ENCODE data around the gene USP6. TPM values are rescaled to one million over a fixed set of nuclear protein-coding genes. Genes with fewer than 3 reads are reported as not detected.

Gene USP6
- total RNA-seq, 4 donors from 2014 or later = 0.04 to 0.98 (median 0.19) TPM; not detected in 1

DNA sequence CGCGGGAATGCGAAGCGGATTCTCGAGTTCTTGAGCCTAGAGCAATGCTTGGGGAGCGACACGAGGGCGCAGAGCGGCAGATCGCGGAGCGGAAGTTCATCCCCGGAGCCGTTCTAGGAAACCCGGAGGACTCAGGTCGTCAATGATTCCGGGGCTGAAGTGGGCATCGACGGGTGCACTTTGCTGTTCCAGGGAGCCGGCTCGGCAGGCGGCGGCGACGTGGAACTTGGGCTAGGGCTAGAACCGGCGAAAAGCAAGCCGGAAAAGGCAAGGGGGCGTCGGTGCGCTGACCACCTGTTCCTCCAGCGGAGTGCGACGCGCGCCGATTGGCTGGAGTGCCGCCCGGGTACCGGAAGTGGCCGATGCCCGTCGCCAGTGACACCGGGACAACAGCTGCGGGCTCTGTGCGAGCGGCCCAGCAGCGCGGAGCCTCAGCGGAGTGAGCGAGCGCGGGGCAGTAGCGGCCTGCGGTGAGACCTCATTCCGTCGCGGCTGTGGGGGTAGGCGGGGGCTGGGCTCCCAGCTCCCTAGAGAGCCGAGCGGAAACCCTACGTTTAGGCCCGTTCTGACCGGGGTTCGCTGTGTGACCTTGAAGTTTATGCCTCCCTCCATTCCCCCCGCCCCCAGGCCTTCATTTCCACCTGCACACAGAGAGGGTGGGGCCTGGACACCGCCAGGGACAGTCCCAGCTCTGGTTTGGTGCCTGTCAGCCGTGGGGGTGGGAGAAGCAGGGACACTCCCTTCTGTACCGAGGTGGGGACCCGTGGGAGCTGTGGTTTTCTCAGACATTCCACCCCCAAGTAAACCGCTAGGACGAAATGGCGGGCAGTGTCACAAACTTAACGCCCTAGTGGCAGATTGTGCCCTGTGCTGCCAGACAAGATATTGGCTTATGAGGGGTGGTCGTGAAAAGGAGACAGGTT, 37.5 kb upstream of the USP6 start, which contains the start of gene ZFP3:
Gene ZFP3, plus strand, starts transcription at position 362 of the 923 bp plus-strand sequence. CDS start 13,038 bp downstream, outside the sequence.
- 0 to 1% methylated on average over 36 to 39 of the region's 75 CpGs for WGBS, 2 donors
- intact Hi-C loops (cut with DNase I; ENCODE audit: low total_unique reads) = no loop called here
- peak; percentile 71 to 96 for DNase-seq (ENCODE audit: low spot score in 2 of 2)
- H3K4me3 ChIP-seq (ENCODE audit: low read depth, poor library complexity, severe bottlenecking) = peak within 1 kb of the TSS; percentile 81
- TF ChIP-seq, protein P1, sequence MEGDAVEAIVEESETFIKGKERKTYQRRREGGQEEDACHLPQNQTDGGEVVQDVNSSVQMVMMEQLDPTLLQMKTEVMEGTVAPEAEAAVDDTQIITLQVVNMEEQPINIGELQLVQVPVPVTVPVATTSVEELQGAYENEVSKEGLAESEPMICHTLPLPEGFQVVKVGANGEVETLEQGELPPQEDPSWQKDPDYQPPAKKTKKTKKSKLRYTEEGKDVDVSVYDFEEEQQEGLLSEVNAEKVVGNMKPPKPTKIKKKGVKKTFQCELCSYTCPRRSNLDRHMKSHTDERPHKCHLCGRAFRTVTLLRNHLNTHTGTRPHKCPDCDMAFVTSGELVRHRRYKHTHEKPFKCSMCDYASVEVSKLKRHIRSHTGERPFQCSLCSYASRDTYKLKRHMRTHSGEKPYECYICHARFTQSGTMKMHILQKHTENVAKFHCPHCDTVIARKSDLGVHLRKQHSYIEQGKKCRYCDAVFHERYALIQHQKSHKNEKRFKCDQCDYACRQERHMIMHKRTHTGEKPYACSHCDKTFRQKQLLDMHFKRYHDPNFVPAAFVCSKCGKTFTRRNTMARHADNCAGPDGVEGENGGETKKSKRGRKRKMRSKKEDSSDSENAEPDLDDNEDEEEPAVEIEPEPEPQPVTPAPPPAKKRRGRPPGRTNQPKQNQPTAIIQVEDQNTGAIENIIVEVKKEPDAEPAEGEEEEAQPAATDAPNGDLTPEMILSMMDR (IDR thresholded peaks at IDR 0.05) = no peak
- no peak for TF ChIP-seq POLR2A (IDR thresholded peaks at IDR 0.05)

GRCh38 chr17:5080591-5080990, 35.2 kb upstream of the USP6 start:
- no peak for DNase-seq (ENCODE audit: low spot score in 2 of 2)
- no peak overlapping the region for H3K4me3 ChIP-seq (ENCODE audit: low read depth, poor library complexity, severe bottlenecking)
- intact Hi-C loops (cut with DNase I; ENCODE audit: low total_unique reads) = no loop called here
- TF ChIP-seq, protein P1 (IDR thresholded peaks at IDR 0.05) = no peak
- WGBS, 2 donors = 84 to 89% methylated on average over 3 of the region's 3 CpGs

DNA sequence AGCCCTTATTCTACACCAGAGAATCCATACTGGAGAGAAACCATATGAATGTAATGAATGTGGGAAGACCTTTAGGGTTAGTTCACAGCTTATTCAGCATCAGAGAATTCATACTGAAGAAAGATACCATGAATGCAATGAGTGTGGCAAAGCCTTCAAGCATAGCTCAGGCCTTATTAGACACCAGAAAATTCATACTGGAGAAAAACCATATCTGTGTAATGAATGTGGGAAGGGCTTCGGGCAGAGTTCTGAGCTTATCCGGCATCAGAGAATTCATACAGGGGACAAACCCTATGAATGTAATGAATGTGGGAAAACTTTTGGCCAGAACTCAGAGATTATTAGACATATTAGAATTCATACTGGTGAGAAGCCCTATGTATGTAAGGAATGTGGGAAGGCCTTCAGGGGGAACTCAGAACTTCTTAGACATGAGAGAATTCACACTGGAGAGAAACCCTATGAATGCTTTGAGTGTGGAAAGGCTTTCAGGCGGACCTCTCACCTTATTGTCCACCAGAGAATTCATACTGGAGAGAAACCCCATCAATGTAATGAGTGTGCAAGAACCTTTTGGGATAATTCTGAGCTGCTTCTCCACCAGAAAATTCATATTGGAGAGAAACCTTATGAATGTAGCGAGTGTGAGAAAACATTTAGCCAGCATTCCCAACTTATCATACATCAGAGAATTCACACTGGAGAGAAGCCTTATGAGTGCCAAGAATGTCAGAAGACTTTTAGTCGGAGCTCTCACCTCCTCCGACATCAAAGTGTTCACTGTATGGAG, 23.4 kb upstream of the USP6 start:
- WGBS, 2 donors = 98% methylated on average over 6 of the region's 6 CpGs
- TF ChIP-seq, protein P1 (IDR thresholded peaks at IDR 0.05) = no peak
- no peak for TF ChIP-seq POLR2A (IDR thresholded peaks at IDR 0.05)
- H3K4me3 ChIP-seq (ENCODE audit: low read depth, poor library complexity, severe bottlenecking) = no peak overlapping the region
- no peak for DNase-seq (ENCODE audit: low spot score in 2 of 2)
- intact Hi-C loops (cut with DNase I; ENCODE audit: low total_unique reads) = no loop called here

DNA sequence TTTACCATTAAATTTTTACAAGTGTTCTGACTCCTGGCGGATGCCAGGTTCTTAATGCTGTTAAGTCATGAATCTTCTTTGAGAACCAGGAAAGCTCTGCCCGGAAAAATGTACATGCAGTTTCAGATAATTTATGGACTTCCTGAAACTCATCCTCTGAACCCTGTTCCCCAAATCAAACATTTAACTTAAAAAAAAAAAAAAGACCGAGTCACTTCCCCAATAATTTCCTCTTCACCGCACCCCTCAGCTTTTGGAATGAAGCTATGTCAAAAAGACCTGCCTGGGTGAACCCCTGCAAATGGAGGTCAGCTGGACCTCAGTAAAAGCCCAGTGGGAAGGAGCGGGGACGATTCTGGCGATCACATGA, 19.1 kb upstream of the USP6 start:
- no peak for TF ChIP-seq POLR2A (IDR thresholded peaks at IDR 0.05)
- TF ChIP-seq, protein P1 (IDR thresholded peaks at IDR 0.05) = no peak
- intact Hi-C loops (cut with DNase I; ENCODE audit: low total_unique reads) = no loop called here
- DNase-seq (ENCODE audit: low spot score in 2 of 2) = no peak
- 12 to 22% methylated on average over 7 of the region's 7 CpGs for WGBS, 2 donors
- H3K4me3 ChIP-seq (ENCODE audit: low read depth, poor library complexity, severe bottlenecking) = peak overlapping the region; percentile 22

DNA sequence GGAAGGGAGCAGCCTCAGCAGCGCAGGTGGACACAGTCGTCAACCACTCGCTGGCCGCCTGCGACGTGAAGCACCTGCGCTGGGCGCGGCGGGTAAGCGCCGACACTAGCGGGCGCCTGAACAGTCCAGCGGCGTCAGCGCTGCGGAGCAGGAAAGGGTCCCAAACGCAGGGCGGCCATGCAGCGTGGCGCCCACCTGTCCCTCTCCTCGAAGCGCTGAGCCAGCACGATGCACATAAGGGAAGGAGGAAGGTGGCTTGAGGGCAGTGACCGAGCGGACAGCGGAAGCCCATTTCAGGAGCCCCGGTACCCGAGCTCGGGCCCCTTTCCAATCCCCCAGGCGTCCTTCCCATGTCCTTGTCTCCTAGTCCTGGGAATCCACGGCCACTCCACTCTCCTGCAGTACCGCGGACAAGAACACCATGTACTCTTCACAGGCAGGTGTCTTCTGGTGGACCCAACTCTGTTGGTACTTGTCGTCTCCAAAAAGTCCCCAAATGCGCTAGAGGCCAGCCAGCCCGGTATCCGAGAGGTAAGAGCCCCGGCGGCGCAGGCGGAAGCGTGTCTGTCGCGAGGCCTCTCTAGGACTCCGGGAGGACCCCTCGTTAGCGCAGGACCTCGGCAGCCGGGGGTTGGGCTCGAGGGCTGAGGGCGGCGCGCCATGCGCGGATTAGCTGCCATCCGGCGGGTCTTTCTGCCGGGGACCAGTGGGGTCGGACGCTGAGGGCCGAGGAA, 18.6 kb upstream of the USP6 start:
- DNase-seq (ENCODE audit: low spot score in 2 of 2) = peak; percentile 41 to 93
- 4 to 8% methylated on average over 36 to 43 of the region's 63 CpGs for WGBS, 2 donors
- TF ChIP-seq, protein P1 (IDR thresholded peaks at IDR 0.05) = no peak
- no peak for TF ChIP-seq POLR2A (IDR thresholded peaks at IDR 0.05)
- peak overlapping the region; percentile 22 for H3K4me3 ChIP-seq (ENCODE audit: low read depth, poor library complexity, severe bottlenecking)
- intact Hi-C loops (cut with DNase I; ENCODE audit: low total_unique reads) = no loop called here
